IPS DF 6.9 (cell line): ENCODE data around the gene USB1.

Experiments used
- DNase-seq: peaks from one replicate; pipeline ENCODE4 v3.0.0-alpha.2; 2013; ENCODE audit warnings: low read depth, low spot score
- H3K27ac ChIP-seq: one replicate; pipeline ENCODE4 v1.5.1; 2013; ENCODE audit warnings: low read length, control low read depth
- H3K27me3 ChIP-seq: 2 replicates; pipeline ENCODE4 v1.6.1; 2013; ENCODE audit warnings: mild to moderate bottlenecking, low read length; ENCODE audit not compliant: control insufficient read depth, insufficient read depth
- H3K36me3 ChIP-seq: 2 replicates; pipeline ENCODE4 v1.6.1; 2013; ENCODE audit warnings: low read length; ENCODE audit not compliant: control insufficient read depth, insufficient read depth
- H3K4me1 ChIP-seq: 2 replicates; pipeline ENCODE4 v1.6.1; 2013; ENCODE audit warnings: low read length; ENCODE audit not compliant: control insufficient read depth, insufficient read depth
- H3K4me3 ChIP-seq: 2 replicates; pipeline ENCODE4 v1.5.1; 2013; ENCODE audit warnings: mild to moderate bottlenecking, low read length
- H3K9me3 ChIP-seq: 2 replicates; pipeline ENCODE4 v1.6.1; 2013; ENCODE audit warnings: low read length, inconsistent platforms; ENCODE audit not compliant: control insufficient read depth, insufficient read depth
- WGBS: extraction: QIAGEN DNeasy Blood & Tissue Kit; methylation state at CpG from one replicate; pipeline ENCODE4 v1.1.7; 2013; ENCODE audit warnings: mixed read lengths, missing lambda C conversion rate; ENCODE audit not compliant: insufficient read length, insufficient coverage; 5-methylcytosine and 5-hydroxymethylcytosine counted together

Gene USB1

DNA sequence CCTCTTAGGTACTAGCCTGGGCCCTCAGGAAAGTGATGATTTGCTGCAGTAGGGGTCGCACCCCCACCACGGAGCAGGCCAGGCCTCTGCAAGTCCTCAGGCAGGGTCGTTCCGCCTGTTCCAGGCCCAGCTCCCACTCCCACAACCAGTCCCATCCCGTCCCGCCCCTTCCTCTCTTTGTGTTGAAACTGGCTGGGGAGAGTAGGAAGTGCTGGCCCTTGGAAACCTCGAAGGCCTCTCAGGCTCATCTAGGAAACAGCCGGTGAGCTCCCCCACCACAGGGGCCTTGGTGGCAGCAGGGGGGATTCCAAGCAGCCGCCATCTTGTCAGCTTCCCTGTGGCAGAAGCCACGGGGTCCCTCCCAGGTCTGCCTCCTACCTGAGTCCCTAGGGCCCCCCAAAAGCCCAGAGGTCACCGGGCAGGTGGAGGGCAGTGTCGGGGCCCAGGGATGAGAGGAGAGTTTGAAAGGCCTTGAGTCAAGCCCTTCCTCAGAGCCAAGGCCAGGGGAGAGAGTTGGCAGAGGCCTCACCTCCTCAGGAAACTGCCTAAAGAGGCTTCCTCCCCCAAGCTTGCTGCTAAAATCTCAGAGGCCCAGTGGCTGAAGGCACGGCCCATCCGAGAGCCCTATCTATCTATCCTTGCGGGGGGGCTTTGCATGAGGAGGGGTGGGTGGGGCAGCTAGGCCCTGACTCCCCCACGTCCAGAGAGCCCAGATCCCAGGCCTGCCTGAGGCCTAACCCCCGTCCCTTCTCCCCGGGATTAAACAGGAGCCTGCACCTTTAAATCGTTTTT is 46.5 kb downstream of the USB1 start:
- peaks cover 8% of the 10 kb centered on the region for H3K36me3 ChIP-seq
- no peaks in the 10 kb centered on the region for H3K27me3 ChIP-seq
- H3K4me1 ChIP-seq: peaks cover 3% of the 10 kb centered on the region; the same call in 1 of the 2 replicates
- no peaks in the 10 kb centered on the region for H3K9me3 ChIP-seq
- no peak overlapping the region for H3K27ac ChIP-seq
- no peak overlapping the region for H3K4me3 ChIP-seq
- DNase-seq: no peak
- no CpG with 5 or more reads among the region's 19 CpGs for WGBS

DNA sequence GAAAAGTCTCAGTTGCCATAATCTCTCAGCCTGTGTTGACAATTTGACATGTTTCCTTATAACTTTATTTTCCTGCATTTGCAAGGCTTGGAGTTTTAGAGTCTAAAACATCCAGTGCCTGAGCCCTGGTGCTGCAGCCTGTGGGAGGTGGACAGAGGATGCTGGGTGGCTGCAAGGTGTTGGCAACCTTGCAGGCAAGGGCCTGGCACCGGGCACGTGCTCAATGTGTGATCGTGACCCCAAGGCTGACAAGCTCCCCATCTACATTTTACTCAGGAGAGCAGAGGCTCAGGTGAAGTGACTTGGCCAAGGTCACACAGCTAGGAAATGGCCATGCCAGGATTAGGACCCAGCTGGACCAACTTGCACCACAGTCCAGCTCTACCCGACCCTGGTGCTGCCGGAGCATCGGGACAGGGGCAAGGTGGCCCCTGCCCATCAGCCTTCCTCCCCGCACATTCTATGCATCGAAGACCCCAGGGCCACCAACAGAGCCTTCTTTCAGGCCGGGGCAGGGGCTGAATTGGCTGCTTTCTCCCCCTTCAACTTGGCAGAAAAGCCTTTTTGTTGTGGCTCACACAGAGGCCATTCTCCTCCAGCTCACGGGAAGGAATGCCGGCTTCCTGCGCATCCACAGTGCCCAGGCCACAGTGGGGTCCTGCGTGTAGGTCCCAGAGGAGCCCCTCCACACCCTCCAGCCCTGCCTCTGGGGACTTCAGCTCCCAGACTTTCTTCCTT is 47.5 kb downstream of the USB1 start:
- H3K4me1 ChIP-seq: peaks cover 3% of the 10 kb centered on the region; the same call in 1 of the 2 replicates
- no peaks in the 10 kb centered on the region for H3K27me3 ChIP-seq
- no peak overlapping the region for H3K27ac ChIP-seq
- H3K4me3 ChIP-seq: no peak overlapping the region
- no peaks in the 10 kb centered on the region for H3K9me3 ChIP-seq
- WGBS: no CpG with 5 or more reads among the region's 13 CpGs
- DNase-seq: no peak
- H3K36me3 ChIP-seq: peaks cover 2% of the 10 kb centered on the region; the same call in 1 of the 2 replicates

DNA sequence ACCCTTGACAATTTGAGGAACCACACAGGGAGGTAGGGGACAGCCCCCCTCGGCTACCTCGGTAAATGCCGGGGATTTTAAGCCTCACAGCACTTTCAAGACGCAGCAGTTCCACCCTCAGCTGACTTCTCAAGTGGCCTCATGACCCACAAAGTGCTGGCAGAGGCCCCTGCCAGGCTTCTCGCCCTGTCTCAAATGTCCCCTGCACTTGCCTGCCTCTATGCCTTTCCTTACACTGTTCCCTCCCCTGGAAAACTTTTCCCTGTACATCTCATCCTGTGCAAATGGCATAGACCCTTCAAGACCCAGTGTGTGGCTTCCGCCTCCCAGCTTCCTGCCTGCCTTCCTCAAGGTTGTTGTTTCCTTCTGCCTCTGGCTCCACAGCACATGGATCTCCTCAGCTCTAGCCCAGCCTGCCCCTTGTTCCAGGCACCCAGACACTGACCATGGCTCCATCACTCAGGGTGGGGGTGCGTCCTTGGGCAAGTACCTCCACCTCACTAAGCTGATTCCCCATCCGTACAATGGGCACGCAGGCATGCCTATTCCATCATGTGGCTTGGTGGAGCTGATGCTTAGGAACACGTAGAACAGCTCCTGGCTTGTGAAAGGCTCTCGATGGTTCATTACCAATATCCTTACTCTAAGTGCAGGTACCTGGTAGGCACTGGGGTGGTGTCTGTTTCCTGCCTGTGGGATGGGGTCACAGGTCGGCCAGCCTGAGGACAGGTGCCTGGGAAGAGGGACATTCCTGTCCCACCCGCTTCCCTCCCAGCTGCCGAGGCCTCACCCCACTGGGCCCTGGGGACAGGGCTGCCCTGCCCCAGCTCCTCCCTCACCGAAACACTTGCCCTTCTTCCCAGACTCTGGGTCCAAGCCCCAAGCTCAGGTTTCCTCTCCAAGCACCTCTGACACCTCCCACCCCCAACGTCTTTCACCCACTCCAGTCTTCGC is 48.3 kb downstream of the USB1 start:
- H3K4me3 ChIP-seq: no peak overlapping the region
- no peaks in the 10 kb centered on the region for H3K9me3 ChIP-seq
- DNase-seq: no peak
- peaks cover 3% of the 10 kb centered on the region; the same call in 1 of the 2 replicates for H3K4me1 ChIP-seq
- no peaks in the 10 kb centered on the region; the same call in 1 of the 2 replicates for H3K36me3 ChIP-seq
- no CpG with 5 or more reads among the region's 17 CpGs for WGBS
- H3K27ac ChIP-seq: no peak overlapping the region
- no peaks in the 10 kb centered on the region for H3K27me3 ChIP-seq

DNA sequence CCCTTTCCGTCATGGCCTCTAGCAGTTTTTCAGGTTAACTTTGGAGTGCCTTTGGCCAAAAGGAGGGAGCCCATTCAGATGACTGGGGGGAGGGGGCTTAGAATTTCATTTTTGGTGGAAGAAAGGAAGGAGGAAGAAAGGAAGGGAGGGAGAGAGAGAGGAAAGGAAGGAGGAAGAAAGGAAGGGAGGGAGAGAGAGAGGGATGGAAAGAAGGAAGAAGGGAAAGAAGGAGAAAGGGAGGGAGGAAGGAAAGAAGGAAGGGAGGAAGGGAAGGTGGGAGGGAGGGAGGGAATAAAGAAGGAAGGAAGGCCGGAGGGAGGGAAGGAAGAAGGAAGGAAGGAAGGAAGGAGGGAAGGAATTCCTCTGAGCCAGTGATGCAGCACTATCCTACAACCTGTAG is 50.1 kb downstream of the USB1 start:
- no peaks in the 10 kb centered on the region for H3K27me3 ChIP-seq
- H3K4me3 ChIP-seq: no peak overlapping the region
- H3K27ac ChIP-seq: no peak overlapping the region
- H3K36me3 ChIP-seq: no peaks in the 10 kb centered on the region
- DNase-seq: no peak
- H3K4me1 ChIP-seq: peaks cover 3% of the 10 kb centered on the region; the same call in 1 of the 2 replicates
- H3K9me3 ChIP-seq: no peaks in the 10 kb centered on the region
- WGBS: no CpG with 5 or more reads among the region's 2 CpGs

DNA sequence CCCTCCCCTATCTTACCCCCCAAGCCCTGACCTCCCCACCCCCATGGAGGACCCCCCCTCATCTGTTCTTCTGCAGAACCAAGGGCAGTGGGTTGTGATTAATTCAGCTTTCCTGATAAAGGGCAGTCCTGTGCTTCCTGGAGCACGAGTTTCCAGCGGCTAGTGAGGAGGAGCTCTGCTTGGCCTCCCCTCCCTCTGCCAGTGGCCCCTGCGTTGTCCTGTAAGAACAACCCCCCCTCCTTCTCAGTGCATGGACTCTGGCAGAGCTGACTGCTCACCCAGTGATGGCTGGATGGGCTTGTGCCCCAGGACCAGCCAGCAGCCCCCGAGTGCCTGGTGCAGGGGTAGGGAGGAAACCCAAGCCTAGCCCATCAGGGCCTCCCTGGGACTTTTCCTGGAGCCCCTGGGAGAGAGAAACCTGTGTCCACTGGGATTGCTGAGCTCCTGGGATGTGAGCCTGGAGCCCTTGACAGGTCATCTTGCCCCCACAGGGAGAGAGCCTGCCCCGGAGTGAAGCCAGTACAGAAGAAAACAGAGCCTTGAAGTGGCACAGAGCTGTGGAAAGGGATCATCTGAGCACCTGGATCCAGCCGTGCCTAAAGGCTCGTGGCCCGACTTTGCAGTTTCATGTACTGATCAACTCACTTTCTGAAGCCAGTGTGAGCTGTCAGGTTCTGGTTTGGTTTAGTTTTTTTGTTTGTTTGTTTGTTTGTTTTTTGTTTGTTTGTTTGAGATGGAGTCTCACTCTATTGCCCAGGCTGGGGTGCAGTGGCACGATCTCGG is 50.8 kb downstream of the USB1 start:
- no peaks in the 10 kb centered on the region for H3K36me3 ChIP-seq
- WGBS: no CpG with 5 or more reads among the region's 10 CpGs
- DNase-seq: no peak
- peaks cover 3% of the 10 kb centered on the region; the same call in 1 of the 2 replicates for H3K4me1 ChIP-seq
- H3K27ac ChIP-seq: no peak overlapping the region
- no peak overlapping the region for H3K4me3 ChIP-seq
- H3K9me3 ChIP-seq: no peaks in the 10 kb centered on the region
- H3K27me3 ChIP-seq: no peaks in the 10 kb centered on the region

DNA sequence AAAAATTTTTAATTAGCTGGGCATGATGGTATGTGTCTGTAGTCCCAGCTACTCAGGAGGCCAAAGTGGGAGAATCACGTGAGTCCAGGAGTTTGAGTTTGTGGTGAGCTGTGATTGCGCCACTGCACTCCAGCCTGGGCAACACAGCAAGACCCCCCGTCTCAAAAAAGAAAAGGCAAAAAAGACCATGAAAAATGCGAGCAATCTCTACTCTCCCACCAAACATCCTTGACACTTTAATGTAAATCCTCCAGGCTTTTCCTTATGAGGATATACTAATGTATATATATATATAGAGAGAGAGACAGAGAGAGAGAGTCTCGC is 52.4 kb downstream of the USB1 start:
- WGBS: no CpG with 5 or more reads among the region's 5 CpGs
- H3K9me3 ChIP-seq: no peaks in the 10 kb centered on the region
- H3K27ac ChIP-seq: no peak overlapping the region
- DNase-seq: no peak
- H3K4me3 ChIP-seq: no peak overlapping the region
- H3K27me3 ChIP-seq: no peaks in the 10 kb centered on the region
- H3K36me3 ChIP-seq: no peaks in the 10 kb centered on the region
- no peaks in the 10 kb centered on the region for H3K4me1 ChIP-seq

DNA sequence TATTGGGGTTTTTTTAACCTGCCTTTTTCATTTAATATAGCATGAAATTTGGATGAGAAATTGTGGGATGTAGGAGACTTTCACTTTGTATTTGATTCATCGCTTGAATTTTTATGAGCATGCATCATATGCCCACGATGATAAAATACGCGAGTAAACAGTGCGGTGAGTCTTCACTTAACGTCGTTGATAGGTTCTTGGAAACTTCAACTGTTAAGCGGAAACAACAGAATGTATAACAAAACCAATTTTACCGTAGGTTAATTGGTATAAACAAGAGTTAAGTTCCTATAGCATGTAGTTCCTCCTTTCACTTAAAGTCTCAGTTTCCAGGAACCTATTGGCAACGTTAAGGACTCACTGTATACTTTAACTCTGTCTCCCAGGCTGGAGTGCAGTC is 53.1 kb downstream of the USB1 start:
- Histone ChIP-seq H3K4me3 (no peak overlapping the region), H3K27ac (no peak overlapping the region), H3K4me1 (no peaks in the 10 kb centered on the region), H3K27me3 (no peaks in the 10 kb centered on the region), H3K36me3 (no peaks in the 10 kb centered on the region), H3K9me3 (no peaks in the 10 kb centered on the region)
- DNase-seq: no peak
- no CpG with 5 or more reads among the region's 10 CpGs for WGBS

DNA sequence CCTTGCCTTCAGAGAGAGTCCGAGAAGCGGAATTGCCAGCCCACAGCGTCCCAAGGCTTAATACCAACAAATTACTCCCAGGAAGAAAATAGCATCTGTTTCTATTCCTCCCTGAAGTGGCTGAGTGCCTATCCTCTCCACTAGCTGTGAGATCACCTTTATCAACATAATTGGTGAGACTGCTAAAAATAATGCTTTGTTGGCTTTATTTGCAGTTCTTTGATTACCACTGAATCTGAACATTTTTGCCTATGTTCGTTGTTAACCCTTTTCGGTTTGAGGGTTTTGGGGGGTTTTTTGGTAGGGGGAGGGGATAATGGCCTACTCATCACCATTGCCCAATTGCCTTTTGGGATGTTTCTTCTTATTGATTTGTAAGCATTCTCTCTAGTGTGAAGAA is 55.4 kb downstream of the USB1 start:
- Histone ChIP-seq H3K36me3 (no peaks in the 10 kb centered on the region), H3K9me3 (no peaks in the 10 kb centered on the region), H3K4me1 (no peaks in the 10 kb centered on the region), H3K27ac (no peak overlapping the region), H3K27me3 (no peaks in the 10 kb centered on the region), H3K4me3 (no peak overlapping the region)
- DNase-seq: no peak
- WGBS: no CpG with 5 or more reads among the region's 5 CpGs

DNA sequence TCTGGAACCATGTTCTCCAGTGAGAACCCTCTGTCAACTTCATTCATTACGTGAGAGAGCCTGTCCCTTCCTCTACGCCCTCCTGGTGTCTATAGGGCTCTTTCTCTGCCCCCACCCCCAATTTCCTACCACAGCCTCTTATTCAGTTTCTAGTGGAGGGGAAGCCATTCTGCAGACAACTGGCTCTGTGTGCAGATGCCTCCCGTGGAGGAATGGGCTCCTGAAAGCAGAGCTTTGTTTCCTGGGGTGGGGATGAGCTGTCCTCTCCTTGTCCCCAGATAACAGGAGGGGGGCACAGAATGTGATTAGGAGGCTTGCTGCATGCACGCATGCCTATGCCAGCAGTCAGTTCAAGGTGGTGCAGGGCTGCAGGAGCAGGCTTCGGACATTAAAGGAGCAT is 55.9 kb downstream of the USB1 start:
- no CpG with 5 or more reads among the region's 5 CpGs for WGBS
- Histone ChIP-seq H3K27ac (no peak overlapping the region), H3K4me3 (no peak overlapping the region), H3K27me3 (no peaks in the 10 kb centered on the region), H3K9me3 (no peaks in the 10 kb centered on the region), H3K4me1 (no peaks in the 10 kb centered on the region), H3K36me3 (no peaks in the 10 kb centered on the region)
- DNase-seq: no peak
